Vagina (tissue), 2 donors: Measurements from ENCODE around the gene REXO5. TPM values are rescaled to one million over a fixed set of nuclear protein-coding genes. Genes with fewer than 3 reads are reported as not detected.

ENCODE experiments used
- DNase-seq, 2 donors: peaks; one replicate each; pipeline ENCODE4 v3.0.0-alpha.2; 2017; ENCODE audit errors: extremely low spot score in 2 of 2
- H3K27ac ChIP-seq: fragments of 200-600 bp; sonication (generic); one replicate; pipeline ENCODE4 v1.5.1; 2019
- H3K27me3 ChIP-seq: fragments of 200-600 bp; sonication (generic); one replicate; pipeline ENCODE4 v1.5.1; 2019
- H3K36me3 ChIP-seq, 2 donors: fragments of 200-600 bp; sonication (generic); one replicate each; pipeline ENCODE4 v1.5.1; 2017 to 2019
- H3K4me1 ChIP-seq: fragments of 200-600 bp; sonication (generic); one replicate; pipeline ENCODE4 v1.5.1; 2019
- H3K4me3 ChIP-seq, 2 donors: fragments of 200-600 bp; sonication (generic); 1 replicate in 1 of 2; 2 replicates in 1 of 2; pipeline ENCODE4 v1.5.1; 2016 to 2019
- H3K9me3 ChIP-seq: fragments of 200-600 bp; sonication (generic); one replicate; pipeline ENCODE4 v1.5.1; 2019
- POLR2A ChIP-seq, 2 donors: fragments of 450-650 bp; IDR thresholded peaks; one replicate each; pipeline ENCODE4 v1.6.1; 2017; ENCODE audit warnings: antibody characterized with exemption in 2 of 2, mild to moderate bottlenecking in 2 of 2, moderate library complexity in 2 of 2
- POLR2AphosphoS5 ChIP-seq, 2 donors: sonication (generic); formaldehyde crosslinking; IDR thresholded peaks; one replicate each; pipeline ENCODE4 v1.9.0; 2017; ENCODE audit warnings: antibody characterized with exemption in 2 of 2, mild to moderate bottlenecking in 2 of 2, low read depth in 1 of 2; ENCODE audit not compliant: insufficient read depth in 1 of 2
- intact Hi-C: fragments of 100-400 bp; cut with DNase I; formaldehyde crosslinking; loops from one replicate; pipeline ENCODE4 v1.15.1; 2023
- total RNA-seq: library from RNA; depleted of rRNA; stranded (reverse); fragments of >200 nt; gene quantifications from one replicate; pipeline ENCODE4 v1.2.3, GENCODE V29; 2016
- TF ChIP-seq, protein P1 (sequence below), 3 experiments: fragments of 450-650 bp in 2 of 3; fragments of 200-600 bp in 1 of 3; sonication (generic) in 1 of 3; IDR thresholded peaks; one replicate each; pipeline ENCODE4 v1.5.1; 2017 to 2019; ENCODE audit warnings: antibody characterized with exemption in 3 of 3, mild to moderate bottlenecking in 2 of 3, moderate library complexity in 2 of 3

REXO5 gene
- total RNA-seq, 1 donor from 2014 or later = 3.7 TPM

DNA sequence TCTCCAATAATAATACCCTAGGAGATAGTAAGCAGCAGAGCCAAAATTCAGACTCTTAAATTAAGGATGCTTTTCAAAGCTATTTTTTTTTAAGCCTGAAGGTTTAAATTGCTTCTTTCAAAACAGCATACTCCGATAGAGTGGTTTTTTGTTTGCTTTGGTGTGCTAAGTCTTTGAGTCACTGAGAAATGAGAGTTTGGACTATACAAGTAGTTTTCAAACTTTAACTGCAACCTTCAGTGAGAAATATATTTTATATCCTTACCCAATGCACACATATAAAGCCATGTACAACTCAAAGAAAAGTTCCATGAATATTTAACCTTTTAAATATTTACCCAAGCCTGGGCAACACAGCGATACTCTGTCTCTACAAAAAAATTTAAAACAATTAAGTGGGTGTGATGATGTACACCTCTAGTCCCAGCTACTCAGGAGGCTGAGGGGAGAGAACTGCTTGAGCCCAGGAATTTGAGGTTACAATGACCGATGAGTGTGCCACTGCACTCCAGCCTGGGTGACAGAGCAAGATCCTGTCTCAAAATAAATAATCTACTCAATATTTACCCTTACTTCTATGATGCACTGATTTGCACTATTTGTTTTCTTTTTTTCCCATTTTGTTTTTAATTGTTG, 74.7 kb downstream of the REXO5 start:
- H3K4me1 ChIP-seq = peaks cover 74% of the 10 kb centered on the region
- intact Hi-C loops = no loop called here
- no peaks in the 10 kb centered on the region for H3K36me3 ChIP-seq
- TF ChIP-seq POLR2AphosphoS5 (IDR thresholded peaks at IDR 0.05; ENCODE audit: insufficient read depth in 1 of 2, low read depth in 1 of 2) = no peak
- H3K4me3 ChIP-seq = no peak overlapping the region
- no peaks in the 10 kb centered on the region for H3K27me3 ChIP-seq
- H3K27ac ChIP-seq = peak overlapping the region; percentile 5
- DNase-seq = no peak
- no peaks in the 10 kb centered on the region for H3K9me3 ChIP-seq

DNA sequence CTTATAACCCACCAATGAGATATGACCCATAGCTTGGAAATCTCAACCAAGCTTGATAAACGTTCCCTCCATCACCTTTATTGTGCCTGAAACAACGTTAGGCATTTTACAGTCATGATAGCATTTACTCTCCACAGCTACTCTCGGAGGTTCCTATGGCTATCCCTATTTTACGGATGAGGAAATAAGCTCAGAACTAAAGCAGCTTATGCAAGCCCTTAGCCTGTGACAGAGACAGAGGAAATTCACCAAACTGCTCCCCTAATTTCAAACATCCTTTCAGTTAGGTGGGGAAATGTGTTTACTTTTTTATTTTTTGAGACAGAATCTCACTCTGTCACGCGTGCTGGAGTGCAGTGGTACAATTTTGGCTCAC, 75.2 kb downstream of the REXO5 start:
- Histone ChIP-seq H3K4me3 (no peak overlapping the region), H3K4me1 (peaks cover 74% of the 10 kb centered on the region), H3K27me3 (no peaks in the 10 kb centered on the region), H3K9me3 (no peaks in the 10 kb centered on the region), H3K27ac (peak overlapping the region; percentile 5), H3K36me3 (no peaks in the 10 kb centered on the region)
- TF ChIP-seq, protein P1, sequence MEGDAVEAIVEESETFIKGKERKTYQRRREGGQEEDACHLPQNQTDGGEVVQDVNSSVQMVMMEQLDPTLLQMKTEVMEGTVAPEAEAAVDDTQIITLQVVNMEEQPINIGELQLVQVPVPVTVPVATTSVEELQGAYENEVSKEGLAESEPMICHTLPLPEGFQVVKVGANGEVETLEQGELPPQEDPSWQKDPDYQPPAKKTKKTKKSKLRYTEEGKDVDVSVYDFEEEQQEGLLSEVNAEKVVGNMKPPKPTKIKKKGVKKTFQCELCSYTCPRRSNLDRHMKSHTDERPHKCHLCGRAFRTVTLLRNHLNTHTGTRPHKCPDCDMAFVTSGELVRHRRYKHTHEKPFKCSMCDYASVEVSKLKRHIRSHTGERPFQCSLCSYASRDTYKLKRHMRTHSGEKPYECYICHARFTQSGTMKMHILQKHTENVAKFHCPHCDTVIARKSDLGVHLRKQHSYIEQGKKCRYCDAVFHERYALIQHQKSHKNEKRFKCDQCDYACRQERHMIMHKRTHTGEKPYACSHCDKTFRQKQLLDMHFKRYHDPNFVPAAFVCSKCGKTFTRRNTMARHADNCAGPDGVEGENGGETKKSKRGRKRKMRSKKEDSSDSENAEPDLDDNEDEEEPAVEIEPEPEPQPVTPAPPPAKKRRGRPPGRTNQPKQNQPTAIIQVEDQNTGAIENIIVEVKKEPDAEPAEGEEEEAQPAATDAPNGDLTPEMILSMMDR (IDR thresholded peaks at IDR 0.05) = no peak
- no peak for TF ChIP-seq POLR2A (IDR thresholded peaks at IDR 0.05)
- no peak for TF ChIP-seq POLR2AphosphoS5 (IDR thresholded peaks at IDR 0.05; ENCODE audit: insufficient read depth in 1 of 2, low read depth in 1 of 2)
- DNase-seq = no peak
- intact Hi-C loops = no loop called here

DNA sequence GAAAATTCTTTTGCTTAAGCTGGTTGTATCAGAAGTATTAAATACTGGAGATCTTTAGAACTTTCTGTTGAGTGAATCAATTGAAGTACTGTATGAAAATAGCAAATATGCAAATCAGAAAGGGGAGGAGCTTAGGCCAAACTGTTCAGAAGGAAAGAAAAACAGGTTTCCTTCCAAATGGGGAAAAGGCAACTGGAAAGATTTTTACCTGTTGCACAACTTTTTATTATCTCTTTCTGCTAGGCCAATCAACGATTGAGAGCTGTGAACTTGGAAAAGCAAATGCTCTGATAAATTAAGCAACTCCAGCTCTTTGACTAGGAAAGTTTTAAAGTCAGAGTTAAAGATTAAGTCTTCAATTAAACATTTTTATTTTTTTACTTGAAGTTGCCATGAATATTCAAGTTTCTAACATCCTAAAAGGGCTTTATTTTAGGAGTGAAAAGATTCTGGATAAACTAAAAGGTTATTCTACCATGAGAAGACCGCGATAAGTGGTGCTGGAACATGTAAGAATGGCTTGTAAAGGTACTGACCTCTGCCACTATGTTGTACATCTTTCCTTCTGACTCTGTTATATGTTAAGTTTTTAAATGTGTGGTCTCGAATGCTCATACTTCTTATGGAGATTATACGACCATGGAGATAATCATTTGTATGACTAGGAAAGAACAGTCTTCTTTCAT, 77.4 kb downstream of the REXO5 start:
- no peak overlapping the region for H3K4me3 ChIP-seq
- H3K9me3 ChIP-seq = no peaks in the 10 kb centered on the region
- H3K4me1 ChIP-seq = peaks cover 61% of the 10 kb centered on the region
- DNase-seq = no peak
- H3K27me3 ChIP-seq = no peaks in the 10 kb centered on the region
- peak overlapping the region; percentile 42 for H3K27ac ChIP-seq
- intact Hi-C loops = no loop called here
- H3K36me3 ChIP-seq = no peaks in the 10 kb centered on the region
- TF ChIP-seq POLR2AphosphoS5 (IDR thresholded peaks at IDR 0.05; ENCODE audit: insufficient read depth in 1 of 2, low read depth in 1 of 2) (peak in 1 of 2 donors; percentile 42), POLR2A (IDR thresholded peaks at IDR 0.05) (no peak)
- TF ChIP-seq, protein P1 (IDR thresholded peaks at IDR 0.05) = no peak

DNA sequence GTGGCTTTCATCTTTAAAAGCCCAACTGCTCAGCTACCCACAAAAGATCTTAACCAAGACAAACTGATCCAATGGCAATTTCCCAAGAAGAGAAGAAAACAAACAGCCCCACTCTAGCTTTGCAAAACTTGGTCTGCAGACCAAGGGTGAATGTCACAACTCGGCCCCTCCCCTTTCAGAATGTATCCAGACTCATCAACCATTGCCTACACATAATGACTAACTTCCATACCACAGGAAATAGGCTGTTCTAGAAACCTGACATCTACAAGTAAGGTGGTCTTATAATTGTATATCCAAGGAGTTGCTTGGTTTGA, 77.9 kb downstream of the REXO5 start:
- Histone ChIP-seq H3K27me3 (no peaks in the 10 kb centered on the region), H3K4me3 (no peak overlapping the region), H3K27ac (peak overlapping the region; percentile 42), H3K36me3 (no peaks in the 10 kb centered on the region), H3K4me1 (peaks cover 56% of the 10 kb centered on the region), H3K9me3 (no peaks in the 10 kb centered on the region)
- DNase-seq = no peak
- TF ChIP-seq POLR2AphosphoS5 (IDR thresholded peaks at IDR 0.05; ENCODE audit: insufficient read depth in 1 of 2, low read depth in 1 of 2) = no peak
- TF ChIP-seq, protein P1 (IDR thresholded peaks at IDR 0.05) = no peak
- TF ChIP-seq POLR2A (IDR thresholded peaks at IDR 0.05) = no peak
- intact Hi-C loops = no loop called here

DNA sequence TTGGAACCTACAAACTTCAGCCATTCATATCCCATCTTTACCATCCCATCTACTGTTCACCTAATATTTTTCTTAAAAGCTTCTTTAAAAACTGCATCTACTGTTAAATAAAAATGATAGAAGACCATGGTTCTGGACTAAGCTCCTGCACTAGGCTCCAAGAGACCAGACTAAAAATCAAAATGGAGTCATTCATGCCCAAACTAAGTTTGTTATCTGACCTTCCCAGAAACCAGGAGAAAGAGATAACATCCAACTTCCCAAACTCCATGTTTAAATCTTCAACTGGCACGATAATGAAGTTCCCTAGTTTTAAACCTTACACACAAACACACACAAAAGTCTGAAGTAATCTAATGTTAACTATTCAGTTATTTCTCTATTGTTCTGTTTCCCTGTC, 80.0 kb downstream of the REXO5 start:
- H3K36me3 ChIP-seq = no peaks in the 10 kb centered on the region
- H3K4me3 ChIP-seq = no peak overlapping the region
- H3K27ac ChIP-seq = no peak overlapping the region
- TF ChIP-seq POLR2AphosphoS5 (IDR thresholded peaks at IDR 0.05; ENCODE audit: insufficient read depth in 1 of 2, low read depth in 1 of 2) (no peak), POLR2A (IDR thresholded peaks at IDR 0.05) (no peak)
- TF ChIP-seq, protein P1 (IDR thresholded peaks at IDR 0.05) = no peak
- peaks cover 42% of the 10 kb centered on the region for H3K4me1 ChIP-seq
- H3K9me3 ChIP-seq = no peaks in the 10 kb centered on the region
- H3K27me3 ChIP-seq = no peaks in the 10 kb centered on the region
- intact Hi-C loops = no loop called here
- no peak for DNase-seq
